A673 (cell line): ENCODE data around the gene SOX5. TPM values are rescaled to one million over a fixed set of nuclear protein-coding genes. Genes with fewer than 3 reads are reported as not detected.

Experiments used
- BruUV-seq: library from RNA; stranded (reverse); fragments of 400-500 nt; replicated peaks from 2 replicates; lab custom pipeline; 2021; lab: Mats Ljungman, UMichigan
- CTCF ChIA-PET: fragments of 300-600 bp; sonication (Branson Sonifier 250); formaldehyde crosslinking; loops from one replicate; lab custom pipeline; 2022; ENCODE audit warnings: antibody characterized with exemption; lab: Charles Lee
- POLR2A ChIA-PET: fragments of 300-600 bp; sonication (Branson Sonifier 250); formaldehyde crosslinking; loops from one replicate; lab custom pipeline; 2022; ENCODE audit warnings: antibody characterized with exemption; ENCODE audit not compliant: low non-redundant PET; lab: Charles Lee
- DNase-seq: peaks from one replicate; pipeline ENCODE4 v3.0.0-alpha.2; 2015; ENCODE audit warnings: low spot score
- H3K27ac ChIP-seq: fragments of 200-600 bp; sonication (generic); 2 replicates; pipeline ENCODE4 v1.5.1; 2016; ENCODE audit warnings: mixed run types, low read depth, mild to moderate bottlenecking, mixed read lengths, antibody characterized with exemption, low read length; ENCODE audit not compliant: poor library complexity, severe bottlenecking
- H3K27me3 ChIP-seq: fragments of 200-600 bp; sonication (generic); replicated peaks from 2 replicates; pipeline ENCODE4 v1.6.1; 2017; ENCODE audit warnings: mixed run types, low read depth, mild to moderate bottlenecking, mixed read lengths, antibody characterized with exemption, low read length; ENCODE audit not compliant: insufficient read depth, poor library complexity
- H3K36me3 ChIP-seq: fragments of 200-600 bp; sonication (generic); 2 replicates; pipeline ENCODE4 v1.6.1; 2016; ENCODE audit warnings: mixed run types, mild to moderate bottlenecking, mixed read lengths, antibody characterized with exemption, low read length; ENCODE audit not compliant: insufficient read depth, poor library complexity, severe bottlenecking
- H3K4me1 ChIP-seq: fragments of 200-600 bp; sonication (generic); 2 replicates; pipeline ENCODE4 v1.6.1; 2017; ENCODE audit warnings: mixed run types, mild to moderate bottlenecking, mixed read lengths, antibody characterized with exemption, low read length; ENCODE audit not compliant: insufficient read depth, poor library complexity, severe bottlenecking
- H3K4me3 ChIP-seq: fragments of 200-600 bp; sonication (generic); 2 replicates; pipeline ENCODE4 v1.5.1; 2016; ENCODE audit warnings: low read depth, mixed run types, mild to moderate bottlenecking, mixed read lengths, low read length; ENCODE audit not compliant: poor library complexity, severe bottlenecking
- H3K9me3 ChIP-seq: fragments of 200-600 bp; sonication (generic); 2 replicates; pipeline ENCODE4 v1.6.1; 2016; ENCODE audit warnings: mixed run types, low read depth, mild to moderate bottlenecking, mixed read lengths, antibody characterized with exemption, low read length; ENCODE audit not compliant: poor library complexity, severe bottlenecking
- EZH2 ChIP-seq: fragments of 200-600 bp; sonication (generic); IDR thresholded peaks from 2 replicates; pipeline ENCODE4 v1.6.1; 2017; ENCODE audit warnings: borderline replicate concordance, low read depth, mild to moderate bottlenecking, mixed read lengths, antibody characterized with exemption, low read length; ENCODE audit not compliant: poor library complexity, severe bottlenecking
- intact Hi-C: fragments of 100-400 bp; cut with micrococcal nuclease; formaldehyde crosslinking; loops from one replicate; pipeline ENCODE4 v1.10.0; 2022; ENCODE audit not compliant: unreplicated experiment
- total RNA-seq: library from RNA; stranded (reverse); gene quantifications from 2 replicates; pipeline ENCODE4 v1.2.3, GENCODE V29; 2021
- TF ChIP-seq, protein P1 (sequence below): fragments of 300-800, 200-600 bp; sonication (generic); conservative IDR thresholded peaks from 2 replicates; pipeline ENCODE4 v1.5.1; 2017; ENCODE audit warnings: low read depth, mild to moderate bottlenecking, antibody characterized with exemption, low read length, moderate library complexity, mixed read lengths

SOX5 gene
- total RNA-seq, 1 experiment from 2014 or later, result 11.9 TPM

DNA sequence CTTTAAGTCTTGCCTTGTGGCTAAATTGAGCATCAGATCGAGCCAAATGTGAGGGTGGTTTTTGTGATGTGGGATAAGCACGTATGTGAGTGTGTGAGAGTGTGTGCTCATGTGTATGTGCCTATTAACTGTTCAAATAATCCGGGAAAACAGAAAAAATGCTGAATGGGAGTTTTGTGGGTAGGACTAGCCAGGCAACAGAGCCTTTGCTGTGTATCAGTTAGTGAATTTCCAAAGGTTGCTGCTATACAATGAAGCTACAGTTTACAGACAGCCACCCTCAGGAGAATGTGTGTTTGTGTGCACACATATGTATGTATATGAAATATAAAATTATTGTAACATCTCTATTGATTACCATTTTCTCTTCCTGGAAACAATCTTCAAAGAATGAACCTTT lies 154.0 kb downstream of the SOX5 start:
- ChIA-PET CTCF (no interaction called here), POLR2A (no interaction called here)
- TF ChIP-seq, protein P1, sequence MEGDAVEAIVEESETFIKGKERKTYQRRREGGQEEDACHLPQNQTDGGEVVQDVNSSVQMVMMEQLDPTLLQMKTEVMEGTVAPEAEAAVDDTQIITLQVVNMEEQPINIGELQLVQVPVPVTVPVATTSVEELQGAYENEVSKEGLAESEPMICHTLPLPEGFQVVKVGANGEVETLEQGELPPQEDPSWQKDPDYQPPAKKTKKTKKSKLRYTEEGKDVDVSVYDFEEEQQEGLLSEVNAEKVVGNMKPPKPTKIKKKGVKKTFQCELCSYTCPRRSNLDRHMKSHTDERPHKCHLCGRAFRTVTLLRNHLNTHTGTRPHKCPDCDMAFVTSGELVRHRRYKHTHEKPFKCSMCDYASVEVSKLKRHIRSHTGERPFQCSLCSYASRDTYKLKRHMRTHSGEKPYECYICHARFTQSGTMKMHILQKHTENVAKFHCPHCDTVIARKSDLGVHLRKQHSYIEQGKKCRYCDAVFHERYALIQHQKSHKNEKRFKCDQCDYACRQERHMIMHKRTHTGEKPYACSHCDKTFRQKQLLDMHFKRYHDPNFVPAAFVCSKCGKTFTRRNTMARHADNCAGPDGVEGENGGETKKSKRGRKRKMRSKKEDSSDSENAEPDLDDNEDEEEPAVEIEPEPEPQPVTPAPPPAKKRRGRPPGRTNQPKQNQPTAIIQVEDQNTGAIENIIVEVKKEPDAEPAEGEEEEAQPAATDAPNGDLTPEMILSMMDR, result no peak
- no peak for TF ChIP-seq EZH2
- no peak for DNase-seq
- BruUV-seq, result no TSS peak
- H3K36me3 ChIP-seq, result no peaks in the 10 kb centered on the region
- H3K4me1 ChIP-seq, result no peaks in the 10 kb centered on the region
- no peak overlapping the region for H3K4me3 ChIP-seq
- H3K27me3 ChIP-seq, result no peaks in the 10 kb centered on the region
- no peaks in the 10 kb centered on the region for H3K9me3 ChIP-seq
- no peak overlapping the region for H3K27ac ChIP-seq
- intact Hi-C loops, result no loop called here

DNA sequence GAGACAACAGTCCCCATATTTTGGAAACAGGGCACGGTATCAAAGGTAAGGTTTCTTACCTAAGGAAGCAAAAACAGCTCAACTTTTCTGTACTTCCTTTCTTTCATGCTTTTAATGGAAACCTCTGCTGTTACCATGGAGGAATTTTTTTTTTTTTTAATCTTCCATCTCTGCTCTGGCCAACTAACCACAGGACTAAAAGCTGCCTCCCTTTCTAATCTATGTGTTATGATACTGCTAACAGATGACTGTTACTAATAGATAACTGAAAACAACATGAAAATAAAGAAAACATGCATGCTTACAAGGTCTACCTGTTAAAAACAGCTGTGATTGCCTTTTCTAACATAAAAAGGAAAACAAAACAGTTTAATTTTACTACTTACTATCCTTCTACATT lies 168.4 kb downstream of the SOX5 start:
- no peaks in the 10 kb centered on the region for H3K27me3 ChIP-seq
- DNase-seq, result no peak
- CTCF ChIA-PET, result no interaction called here
- no peaks in the 10 kb centered on the region for H3K36me3 ChIP-seq
- TF ChIP-seq EZH2, result no peak
- TF ChIP-seq, protein P1, result no peak
- H3K27ac ChIP-seq, result no peak overlapping the region
- intact Hi-C loops, result no loop called here
- BruUV-seq, result no TSS peak
- no peaks in the 10 kb centered on the region for H3K9me3 ChIP-seq
- H3K4me3 ChIP-seq, result no peak overlapping the region
- H3K4me1 ChIP-seq, result peaks cover 3% of the 10 kb centered on the region
- POLR2A ChIA-PET, result no interaction called here

DNA sequence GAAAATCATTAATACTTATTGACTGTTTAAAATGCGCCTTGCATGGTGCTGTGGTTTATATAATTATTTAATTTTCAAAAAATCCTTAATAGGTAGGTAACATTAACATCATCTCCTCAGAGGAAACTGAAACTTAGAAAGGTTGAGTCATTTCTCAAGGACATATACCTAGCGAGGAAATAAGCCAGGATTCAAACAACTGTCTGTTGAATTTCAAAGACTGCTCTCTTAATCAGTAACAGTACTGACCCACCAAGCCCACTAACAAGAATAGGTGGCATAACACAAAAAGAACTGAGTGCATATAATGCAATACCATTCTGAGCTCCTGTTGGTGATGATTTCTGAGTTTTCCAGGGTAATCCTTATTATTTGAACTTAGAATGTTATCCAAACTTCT lies 174.3 kb downstream of the SOX5 start:
- no TSS peak for BruUV-seq
- intact Hi-C loops, result no loop called here
- ChIA-PET POLR2A (no interaction called here), CTCF (no interaction called here)
- peaks cover 3% of the 10 kb centered on the region for H3K4me1 ChIP-seq
- H3K4me3 ChIP-seq, result no peak overlapping the region
- no peak overlapping the region for H3K27ac ChIP-seq
- TF ChIP-seq, protein P1, result no peak
- TF ChIP-seq EZH2, result no peak
- H3K9me3 ChIP-seq, result no peaks in the 10 kb centered on the region
- no peaks in the 10 kb centered on the region for H3K36me3 ChIP-seq
- no peaks in the 10 kb centered on the region for H3K27me3 ChIP-seq
- DNase-seq, result no peak
